GM19035 (cell line): ENCODE data around the gene DSN1.
A peak's percentile ranks its signal among the peaks of the same experiment; 100 is the strongest.

Experiments used
- ATAC-seq: cut with Tn5 transposase; IDR thresholded peaks from one replicate; pipeline ENCODE4 v1.9.1; 2021; ENCODE audit not compliant: unreplicated experiment

The DSN1 gene

DNA sequence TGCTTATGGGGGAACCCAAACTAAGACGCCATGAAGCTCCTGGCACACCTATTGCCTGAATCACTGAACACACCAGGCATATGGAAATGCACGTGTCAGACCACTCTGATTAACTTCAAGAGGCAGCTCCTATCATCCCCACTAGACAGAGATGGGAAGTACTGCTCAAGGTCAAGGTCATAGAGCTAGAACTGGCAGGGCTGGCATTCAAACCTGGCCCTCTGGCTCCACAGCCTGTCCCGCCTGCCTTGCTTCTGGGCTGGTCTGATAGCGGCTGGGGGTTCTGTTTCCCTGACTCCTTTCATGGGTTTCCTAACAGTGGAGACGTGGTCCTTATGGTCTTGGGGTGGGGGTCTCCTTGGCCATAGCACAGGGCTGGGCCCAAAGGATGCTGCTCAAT, 22.6 kb upstream of the DSN1 start:
- no peak for ATAC-seq

GRCh38 chr20:36795691-36796090, 22.1 kb upstream of the DSN1 start:
- no peak for ATAC-seq

DNA sequence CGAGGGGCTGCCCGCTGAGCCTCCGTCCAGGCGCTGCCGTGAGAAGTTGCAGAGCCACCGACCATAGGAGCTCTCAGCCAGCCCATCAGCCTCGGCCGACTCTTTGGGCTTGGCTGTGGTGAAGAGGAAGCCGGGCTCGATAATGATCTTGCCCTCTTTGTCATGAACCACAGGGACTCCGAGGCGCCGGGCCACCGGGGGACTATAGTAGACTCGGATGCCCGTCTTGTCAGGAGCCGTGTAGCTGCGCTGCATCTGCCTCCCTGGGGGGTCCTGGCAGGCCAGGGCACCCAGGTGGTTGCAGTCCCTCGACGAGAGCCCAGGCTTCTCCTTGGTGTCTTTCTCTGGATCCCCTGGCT, 20.5 kb upstream of the DSN1 start:
- no peak for ATAC-seq

DNA sequence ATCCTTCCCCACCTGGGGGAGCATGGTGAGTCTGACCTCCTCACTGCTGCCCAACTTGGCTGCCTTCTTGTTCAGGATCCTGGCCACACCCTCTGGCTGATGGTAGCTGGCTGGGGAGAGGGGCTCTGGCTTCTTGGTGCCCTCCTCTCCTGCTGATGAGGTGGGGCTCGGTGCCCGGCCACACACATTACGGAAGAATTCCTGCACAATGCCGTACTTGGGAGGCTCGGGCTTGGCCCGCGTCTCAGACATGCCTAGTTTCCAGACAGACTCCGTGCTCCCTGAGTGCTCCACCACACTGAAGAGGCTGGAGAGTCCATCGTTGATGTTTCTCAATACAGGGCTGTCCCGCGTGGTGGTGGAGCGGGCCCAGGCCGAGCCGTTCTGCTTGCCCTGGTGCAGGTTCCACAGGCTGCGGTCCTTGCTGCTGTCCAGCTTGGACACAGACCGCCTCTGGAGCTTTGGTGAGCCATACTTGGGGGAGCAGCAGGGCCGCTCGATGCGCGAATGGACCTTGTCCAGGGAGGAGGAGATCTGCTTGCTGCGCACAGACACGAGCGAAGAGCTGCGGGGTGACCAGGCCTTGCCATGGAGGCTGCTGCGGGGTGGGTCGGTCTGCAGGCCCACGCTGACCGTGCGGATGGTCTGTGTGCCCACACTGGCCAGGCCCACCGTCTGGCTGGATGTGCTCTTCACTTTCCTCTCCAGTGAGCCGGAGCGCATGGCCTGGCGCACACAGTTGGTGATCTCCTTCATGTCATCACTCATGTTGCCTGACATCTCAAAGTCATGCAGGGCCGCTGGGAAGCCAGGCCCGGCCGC, 19.9 kb upstream of the DSN1 start:
- ATAC-seq, result no peak

DNA sequence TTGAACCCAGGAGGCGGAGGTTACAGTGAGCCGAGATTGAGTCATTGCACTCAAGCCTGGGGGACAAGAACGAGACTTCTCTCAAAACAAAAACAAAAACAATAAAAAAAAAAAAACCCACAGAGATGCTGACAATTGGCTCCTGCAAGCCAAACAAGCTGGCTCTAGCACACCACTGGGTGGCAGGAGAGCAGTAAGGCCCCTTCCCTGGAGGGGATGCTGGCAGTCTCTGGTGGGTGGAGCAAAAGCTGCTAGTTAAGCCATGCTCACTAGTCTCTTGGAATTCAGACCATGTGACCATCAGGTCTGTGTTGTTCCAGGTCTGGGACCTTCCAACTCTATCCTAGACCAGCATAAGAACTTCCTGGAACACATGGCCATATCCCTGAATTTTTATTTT, 18.9 kb upstream of the DSN1 start:
- ATAC-seq, result no peak

DNA sequence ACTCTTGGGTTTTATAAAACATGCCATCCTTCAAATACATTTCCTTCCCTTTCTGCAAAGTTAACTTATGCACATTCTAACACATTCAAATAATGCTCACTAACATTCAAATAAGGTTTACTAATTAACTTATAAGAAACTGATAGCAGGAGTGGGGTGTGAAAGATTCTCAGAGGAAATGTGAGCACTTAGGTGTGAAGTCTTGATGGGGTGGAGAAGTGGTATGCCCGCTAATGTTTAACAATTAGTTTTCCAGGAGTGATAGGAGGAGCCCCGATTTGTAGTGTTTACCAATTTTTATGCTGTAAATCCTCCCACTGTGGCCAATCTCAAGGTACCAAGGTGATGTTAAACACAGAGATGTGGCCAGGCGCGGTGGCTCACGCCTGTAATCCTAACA, 18.3 kb upstream of the DSN1 start:
- ATAC-seq, result no peak

GRCh38 chr20:36786663-36787062, 13.1 kb upstream of the DSN1 start:
- ATAC-seq, result no peak

DNA sequence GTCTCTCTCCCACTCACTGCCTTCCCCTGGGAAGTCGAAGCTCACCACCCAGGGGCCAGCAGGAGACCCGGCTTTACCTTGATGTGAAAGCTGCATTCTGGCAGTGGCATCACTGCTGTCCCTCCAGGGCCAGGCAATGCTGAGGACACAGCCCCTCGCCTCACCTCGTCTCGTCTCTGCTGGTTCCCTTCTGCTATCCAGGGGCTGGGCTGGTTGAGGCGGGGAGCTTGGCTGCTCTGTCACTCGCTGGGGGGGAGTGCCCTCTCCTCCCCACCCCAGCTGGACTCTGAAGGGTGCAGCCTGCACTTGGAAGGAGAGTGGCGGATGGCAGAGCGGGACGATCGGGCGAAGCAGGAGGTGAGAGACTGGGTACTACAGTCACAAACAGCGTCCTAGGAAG, 12.7 kb upstream of the DSN1 start:
- ATAC-seq, result no peak

GRCh38 chr20:36785308-36785707, 11.7 kb upstream of the DSN1 start:
- no peak for ATAC-seq

- ATAC-seq, result no peak
Observed at GRCh38 chr20:36784900-36785299, 11.3 kb upstream of the DSN1 start.

DNA sequence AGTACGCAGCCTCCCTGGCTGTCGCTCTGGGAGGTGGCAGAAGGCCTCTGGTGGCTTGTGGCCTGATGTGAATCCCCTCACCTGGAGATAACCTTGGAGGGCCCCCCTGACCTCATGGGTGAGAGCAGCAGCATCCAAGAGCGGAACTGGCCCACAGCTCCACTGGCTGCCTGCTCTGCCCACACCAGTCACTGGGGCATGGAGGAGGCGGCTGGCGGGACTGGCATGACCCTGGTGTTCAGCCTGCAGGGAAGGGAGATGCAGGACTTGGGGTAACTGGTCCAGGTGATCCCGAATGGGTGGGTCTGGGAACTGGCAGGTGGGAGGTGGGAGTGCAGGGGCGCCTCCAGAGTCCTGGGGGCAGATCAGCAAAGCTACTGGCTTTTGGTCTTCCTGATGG, 10.6 kb upstream of the DSN1 start:
- no peak for ATAC-seq

GRCh38 chr20:36779656-36780025, 6.1 kb upstream of the DSN1 start:
- no peak for ATAC-seq

GRCh38 chr20:36778831-36779655, 5.5 kb upstream of the DSN1 start:
- ATAC-seq, result no peak

DNA sequence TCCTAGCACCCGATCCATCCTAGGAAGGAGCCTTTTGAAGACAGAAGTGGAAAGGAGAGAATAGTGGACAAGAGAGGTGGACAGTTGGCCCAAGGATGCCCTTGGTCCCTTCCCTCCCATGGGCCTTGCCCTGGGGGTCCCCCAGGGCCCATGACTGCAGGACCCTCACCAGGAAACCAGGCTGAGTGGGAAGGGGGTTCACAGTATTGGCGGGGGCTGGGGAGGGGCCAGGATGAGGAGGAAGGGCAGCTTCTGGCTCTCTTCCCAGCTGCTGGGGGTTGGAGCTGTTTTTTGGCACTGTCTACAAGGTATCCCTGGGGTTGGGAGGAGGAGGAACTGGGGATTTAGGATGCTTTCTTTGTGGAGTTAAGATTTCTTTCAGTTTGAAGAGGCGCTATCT, 4.0 kb upstream of the DSN1 start:
- ATAC-seq, result no peak

GRCh38 chr20:36777167-36777566, 3.6 kb upstream of the DSN1 start:
- no peak for ATAC-seq

GRCh38 chr20:36775826-36776225, 2.3 kb upstream of the DSN1 start:
- ATAC-seq, result no peak

DNA sequence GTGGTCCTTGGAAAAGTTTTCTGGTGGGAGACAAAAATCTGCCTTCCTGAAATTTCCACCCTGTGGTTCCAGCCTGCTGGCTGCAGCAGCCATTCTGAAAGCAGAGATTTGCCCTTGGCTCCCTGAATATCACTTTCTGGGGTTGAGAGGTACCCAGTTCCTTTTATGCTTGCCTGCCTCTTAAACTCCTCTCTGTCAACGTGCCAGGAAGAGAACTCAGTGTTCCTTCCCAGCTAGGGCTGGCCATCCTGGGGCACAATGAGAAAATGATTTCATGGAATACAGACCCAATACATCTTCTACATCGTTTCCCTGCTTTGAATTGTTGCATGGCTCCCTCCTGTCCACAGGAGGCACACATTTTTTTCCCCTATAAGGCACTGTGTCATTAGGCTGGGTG, 1.6 kb upstream of the DSN1 start:
- ATAC-seq, result no peak

GRCh38 chr20:36773107-36773596, 411 bp downstream of the DSN1 start:
- ATAC-seq, result peak; percentile 14

GRCh38 chr20:36770680-36771079, 2.9 kb downstream of the DSN1 start:
- ATAC-seq, result no peak

DNA sequence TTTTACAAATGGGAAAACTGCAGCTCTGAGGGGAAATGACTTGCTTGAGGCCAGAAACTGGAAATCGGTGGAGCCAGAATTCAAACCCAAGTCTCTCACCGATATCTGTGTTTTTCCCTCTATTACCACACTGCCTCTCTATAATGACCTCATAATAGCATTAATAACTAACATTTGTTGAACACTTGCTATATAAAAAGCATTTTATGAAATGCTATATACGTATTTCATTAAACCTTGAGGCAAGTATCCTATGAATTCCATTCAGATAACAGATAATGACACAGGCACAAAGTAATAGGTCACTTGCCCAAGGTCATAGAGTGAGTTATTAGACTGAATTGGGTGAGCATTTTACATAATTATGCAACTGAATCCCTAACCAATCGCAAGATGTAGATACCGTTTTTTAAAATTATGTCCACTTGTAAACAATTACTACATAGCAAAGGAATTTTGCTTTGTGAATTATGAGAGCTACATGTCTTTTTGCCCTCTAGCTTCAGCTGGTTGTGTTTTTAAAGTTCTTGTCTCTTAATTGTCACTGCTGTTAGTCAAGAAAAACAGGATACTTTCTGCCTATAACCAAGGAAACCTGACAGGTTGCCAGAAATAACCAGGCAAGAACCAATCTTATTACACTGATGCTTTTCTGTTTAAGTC, 4.7 kb downstream of the DSN1 start:
- ATAC-seq, result no peak

DNA sequence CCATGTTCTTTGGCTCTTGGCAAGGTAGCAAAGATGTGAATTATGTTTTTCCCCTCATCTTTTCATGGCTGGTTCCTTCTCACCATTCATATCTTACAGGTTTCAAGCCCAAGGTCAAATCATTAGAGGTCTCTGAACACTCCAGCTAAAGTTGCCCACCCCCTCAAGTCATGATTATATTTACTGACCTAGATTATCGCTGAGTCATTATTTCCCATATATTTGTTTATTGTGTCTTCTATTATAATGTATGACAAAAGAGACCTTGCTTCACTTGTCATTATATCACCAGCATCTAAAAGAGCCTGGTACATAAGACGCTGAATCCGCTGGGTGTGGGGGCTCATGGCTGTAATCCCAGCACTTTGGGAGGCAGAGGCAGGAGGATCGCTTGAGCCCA, 12.4 kb downstream of the DSN1 start:
- no peak for ATAC-seq

DNA sequence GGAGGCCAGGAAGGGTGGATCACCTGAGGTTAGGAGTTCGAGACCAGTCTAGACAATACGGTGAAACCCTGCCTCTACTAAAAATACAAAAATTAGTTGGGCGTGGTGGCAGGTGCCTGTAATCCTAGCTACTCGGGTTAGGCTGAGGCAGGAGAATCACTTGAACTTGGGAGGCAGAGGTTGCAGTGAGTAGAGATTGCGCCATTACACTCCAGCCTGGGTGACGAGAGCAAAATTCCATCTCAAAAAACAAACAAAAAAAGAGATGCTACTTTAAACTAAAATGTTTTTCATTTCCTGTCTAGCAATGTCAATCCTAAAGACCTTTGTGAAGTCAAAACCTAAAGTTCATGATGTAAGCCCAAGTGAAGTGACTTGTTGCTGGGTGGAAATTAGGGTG, 12.9 kb downstream of the DSN1 start:
- ATAC-seq, result no peak
